ENCODE measurements around the gene MGRN1.

DNA sequence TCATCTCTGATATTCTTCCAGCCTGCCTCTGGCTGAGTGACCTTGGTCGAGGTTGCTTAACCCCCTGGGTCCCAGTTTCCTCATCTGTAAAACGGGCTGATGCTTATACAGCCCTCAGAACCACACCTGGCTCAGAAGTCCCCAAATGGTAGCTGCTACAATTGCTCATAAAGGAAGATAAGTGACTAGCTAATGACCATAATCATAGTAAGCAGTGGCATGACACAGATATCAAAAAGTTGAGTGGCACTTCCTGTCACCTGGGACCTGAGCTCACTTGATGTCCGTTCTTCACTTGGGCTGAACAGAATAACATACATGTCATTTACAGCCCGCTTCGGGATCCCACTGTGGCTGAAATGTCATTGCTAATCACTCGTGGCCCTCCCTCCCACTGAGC is 1.8 kb downstream of the MGRN1 start:
- TF ChIP-seq CTCF (IDR thresholded peaks at IDR 0.05), result no peak
- no peak for TF ChIP-seq POLR2A (IDR thresholded peaks at IDR 0.05)
